Midbrain (tissue), 1 donor: ENCODE measurements around the gene PPP1R7.

ENCODE experiments used
- DNase-seq: peaks from one replicate; lab custom pipeline; 2025; lab: John Stamatoyannopoulos, UW

PPP1R7 gene

DNA sequence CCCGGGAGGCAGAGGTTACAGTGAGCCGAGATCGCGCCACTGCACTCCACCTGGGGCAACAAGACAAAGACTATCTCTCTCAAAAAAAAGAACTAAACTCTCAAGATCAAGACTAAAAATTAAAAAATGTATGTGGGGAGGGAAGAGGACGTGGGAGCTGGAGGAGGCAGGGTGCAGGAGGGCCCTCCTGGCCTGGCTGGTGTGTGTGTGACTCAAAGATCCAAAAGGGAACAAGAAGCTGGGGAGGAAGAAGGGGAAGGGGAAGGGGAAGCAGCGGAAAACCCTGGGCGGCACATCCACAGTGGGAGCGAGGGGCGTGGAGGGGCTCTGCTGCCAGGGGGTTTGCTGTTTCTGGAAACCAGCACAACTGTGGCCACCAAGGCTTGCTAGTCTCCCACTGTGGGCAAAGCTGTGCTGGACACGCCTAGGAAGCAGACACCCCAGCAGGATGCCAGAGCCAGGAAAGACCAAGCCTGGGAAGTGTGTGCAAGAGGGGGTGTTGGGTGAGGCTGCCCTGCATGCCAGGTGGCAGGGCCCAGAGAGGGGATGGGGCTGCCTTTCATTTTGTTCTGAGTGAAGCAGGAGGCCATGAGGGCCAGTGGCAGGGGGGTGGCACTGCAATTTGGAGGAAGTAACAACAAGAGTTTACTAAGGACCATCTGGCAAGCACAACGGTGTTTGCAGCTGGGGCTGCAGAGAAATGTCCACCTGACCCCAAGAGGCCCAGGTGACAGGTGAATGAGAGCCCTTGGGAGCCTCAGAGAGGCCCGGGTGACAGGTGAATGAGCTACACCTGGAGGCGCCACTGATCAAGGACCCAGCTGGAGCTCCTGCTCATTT is 82.7 kb downstream of the PPP1R7 start:
- DNase-seq, result no peak
